ENCODE results near the gene LRP3.
"Not testable (repeated sequence)": the region's sequence is repeated elsewhere in the genome, so short reads cannot be mapped to it uniquely, and the experiment has no call there.

The LRP3 gene

DNA sequence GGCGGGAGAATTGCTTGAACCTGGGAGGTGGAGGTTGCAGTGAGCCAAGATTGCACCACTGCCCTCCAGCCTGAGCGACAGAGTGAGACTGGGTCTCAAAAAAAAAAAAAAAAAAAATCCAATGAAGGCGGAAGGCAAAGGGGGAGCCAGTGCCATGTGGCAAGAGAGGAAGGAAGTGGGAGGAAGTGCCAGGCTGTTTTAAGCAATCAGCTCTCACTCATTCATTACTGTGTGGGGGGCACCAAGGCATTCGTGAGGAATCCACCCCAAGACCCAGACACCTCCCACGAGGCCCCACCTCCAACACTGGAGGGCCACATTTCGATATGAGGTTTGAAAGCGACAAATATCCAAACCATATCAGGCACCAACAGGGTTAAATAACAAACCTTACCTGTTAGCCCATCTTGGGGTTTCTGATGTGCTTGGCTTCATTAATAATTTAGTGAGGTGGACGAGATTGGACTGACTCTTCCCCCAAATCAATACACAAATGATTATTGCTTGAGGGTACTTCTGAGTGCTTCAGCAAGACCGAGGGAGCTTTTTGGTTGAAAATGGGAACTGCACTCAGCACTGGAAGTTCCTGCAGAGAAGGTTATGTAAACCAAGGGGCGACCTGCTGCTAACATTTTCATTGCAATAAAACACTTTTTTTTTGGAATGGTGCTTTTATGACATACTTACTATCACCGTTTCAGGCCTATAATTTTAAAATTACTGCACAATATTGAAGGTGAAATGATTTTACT lies 7.5 kb upstream of the LRP3 start:
- TF ChIP-seq CTCF (IDR thresholded peaks at IDR 0.05; ENCODE audit: unreplicated experiment in 3 of 3): no peak
- H3K9me3 Mint-ChIP-seq: no peaks in the 10 kb centered on the region
- H3K36me3 Mint-ChIP-seq (ENCODE audit: low read depth): no peaks in the 10 kb centered on the region
- no peak overlapping the region for H3K27ac Mint-ChIP-seq
- H3K4me1 Mint-ChIP-seq: no peaks in the 10 kb centered on the region
- no peak overlapping the region for H3K4me3 Mint-ChIP-seq
- peaks cover 26% of the 10 kb centered on the region for H3K27me3 Mint-ChIP-seq (ENCODE audit: low read depth)

GRCh38 chr19:33187183-33187540 lies 7.0 kb upstream of the LRP3 start:
- no peak overlapping the region for H3K4me3 Mint-ChIP-seq
- H3K27me3 Mint-ChIP-seq (ENCODE audit: low read depth): peaks cover 30% of the 10 kb centered on the region
- H3K9me3 Mint-ChIP-seq: no peaks in the 10 kb centered on the region
- no peak for TF ChIP-seq CTCF (IDR thresholded peaks at IDR 0.05; ENCODE audit: unreplicated experiment in 3 of 3)
- H3K27ac Mint-ChIP-seq: no peak overlapping the region
- H3K4me1 Mint-ChIP-seq: no peaks in the 10 kb centered on the region
- H3K36me3 Mint-ChIP-seq (ENCODE audit: low read depth): no peaks in the 10 kb centered on the region

DNA sequence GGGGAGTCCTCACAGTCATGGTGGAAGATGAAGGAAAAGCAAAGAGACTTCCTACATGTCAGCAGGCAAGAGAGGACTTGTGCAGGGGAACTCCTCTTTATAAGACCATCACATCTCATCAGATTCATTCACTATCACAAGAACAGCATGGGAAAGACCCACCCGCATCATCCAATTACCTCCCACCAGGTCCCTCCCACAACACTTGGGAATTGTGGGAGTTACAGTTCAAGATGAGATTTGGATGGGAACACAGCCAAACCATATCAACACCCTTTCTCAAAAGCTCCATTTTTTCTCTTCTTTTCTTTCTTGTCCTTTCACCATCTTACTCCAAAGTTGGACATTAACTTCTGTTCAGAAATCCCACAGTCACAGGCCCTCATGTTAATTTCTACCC lies 4.7 kb upstream of the LRP3 start:
- Mint-ChIP-seq H3K4me1 (no peaks in the 10 kb centered on the region), H3K9me3 (no peaks in the 10 kb centered on the region), H3K36me3 (ENCODE audit: low read depth) (no peaks in the 10 kb centered on the region), H3K27ac (no peak overlapping the region), H3K4me3 (peak overlapping the region in 2 of 3 experiments; percentile 1 to 29), H3K27me3 (ENCODE audit: low read depth) (peaks cover 37% of the 10 kb centered on the region)
- TF ChIP-seq CTCF (IDR thresholded peaks at IDR 0.05; ENCODE audit: unreplicated experiment in 3 of 3): no peak

DNA sequence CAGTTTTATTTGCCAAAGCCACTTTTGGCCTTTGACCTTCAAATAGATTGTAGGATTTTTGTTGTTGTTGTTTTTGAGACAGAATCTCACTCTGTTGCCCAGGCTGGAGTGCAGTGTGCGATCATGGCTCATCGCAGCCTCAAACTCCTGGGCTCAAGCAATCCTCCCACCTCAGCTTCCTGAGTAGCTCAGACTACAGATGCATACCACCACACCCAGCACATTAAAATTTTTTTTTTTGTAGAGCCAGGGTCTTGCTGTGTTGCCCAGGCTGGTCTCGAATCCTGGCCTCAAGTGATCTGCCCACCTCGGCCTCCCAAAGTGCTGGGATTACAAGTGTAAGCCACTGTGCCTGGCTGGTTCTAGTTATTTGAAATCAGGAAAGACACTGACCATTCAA lies 3.0 kb upstream of the LRP3 start:
- H3K4me1 Mint-ChIP-seq; H3K27ac Mint-ChIP-seq; H3K36me3 Mint-ChIP-seq (ENCODE audit: low read depth); H3K9me3 Mint-ChIP-seq: not testable (repeated sequence)
- Mint-ChIP-seq H3K27me3 (ENCODE audit: low read depth) (peaks cover 34% of the 10 kb centered on the region), H3K4me3 (peak overlapping the region in 2 of 3 experiments; percentile 21 to 33)

- H3K9me3 Mint-ChIP-seq: no peaks in the 10 kb centered on the region
- no peaks in the 10 kb centered on the region for H3K36me3 Mint-ChIP-seq (ENCODE audit: low read depth)
- peak overlapping the region; percentile 21 to 84 (median 80) for H3K4me3 Mint-ChIP-seq
- H3K27ac Mint-ChIP-seq: no peak overlapping the region
- no peak for TF ChIP-seq CTCF (IDR thresholded peaks at IDR 0.05; ENCODE audit: unreplicated experiment in 3 of 3)
- H3K27me3 Mint-ChIP-seq (ENCODE audit: low read depth): peaks cover 32% of the 10 kb centered on the region
- H3K4me1 Mint-ChIP-seq: no peaks in the 10 kb centered on the region
Measured at GRCh38 chr19:33191501-33191900, 2.6 kb upstream of the LRP3 start.

DNA sequence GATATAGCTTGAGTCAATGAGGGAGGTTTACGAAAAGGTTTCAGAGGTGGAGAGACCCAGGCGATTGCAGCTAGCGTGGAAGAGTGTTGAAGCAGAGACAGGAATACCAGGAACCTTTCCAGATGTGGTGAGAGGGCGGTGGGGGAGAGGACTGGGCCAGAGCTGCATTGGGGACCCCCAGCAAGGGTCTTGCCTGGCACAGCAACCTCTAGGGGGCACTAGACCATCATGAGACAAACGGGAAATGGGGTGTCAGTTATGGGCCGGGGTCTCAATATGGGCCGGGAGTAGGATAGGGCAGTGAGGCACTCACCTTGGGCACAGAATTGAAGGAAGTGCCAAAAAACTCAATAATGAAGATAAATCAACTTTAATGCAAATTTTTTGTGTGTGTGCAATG lies 2.1 kb upstream of the LRP3 start:
- Mint-ChIP-seq H3K27me3 (ENCODE audit: low read depth) (peaks cover 30% of the 10 kb centered on the region), H3K36me3 (ENCODE audit: low read depth) (no peaks in the 10 kb centered on the region), H3K9me3 (no peaks in the 10 kb centered on the region), H3K27ac (no peak overlapping the region), H3K4me1 (no peaks in the 10 kb centered on the region), H3K4me3 (peak overlapping the region; percentile 80 to 86 (median 84))
- no peak for TF ChIP-seq CTCF (IDR thresholded peaks at IDR 0.05; ENCODE audit: unreplicated experiment in 3 of 3)

Measured in nephron (organoid).